HG03575 (cell line): ENCODE measurements around the gene AQP12B.
"Not testable (repeated sequence)": the region's sequence is repeated elsewhere in the genome, so short reads cannot be mapped to it uniquely, and the experiment has no call there.

Experiments used
- ATAC-seq: cut with Tn5 transposase; IDR thresholded peaks from one replicate; pipeline ENCODE4 v1.9.1; 2021; ENCODE audit not compliant: unreplicated experiment, insufficient number of reproducible peaks, low FRiP score; ENCODE audit errors: extremely low read depth

AQP12B gene

DNA sequence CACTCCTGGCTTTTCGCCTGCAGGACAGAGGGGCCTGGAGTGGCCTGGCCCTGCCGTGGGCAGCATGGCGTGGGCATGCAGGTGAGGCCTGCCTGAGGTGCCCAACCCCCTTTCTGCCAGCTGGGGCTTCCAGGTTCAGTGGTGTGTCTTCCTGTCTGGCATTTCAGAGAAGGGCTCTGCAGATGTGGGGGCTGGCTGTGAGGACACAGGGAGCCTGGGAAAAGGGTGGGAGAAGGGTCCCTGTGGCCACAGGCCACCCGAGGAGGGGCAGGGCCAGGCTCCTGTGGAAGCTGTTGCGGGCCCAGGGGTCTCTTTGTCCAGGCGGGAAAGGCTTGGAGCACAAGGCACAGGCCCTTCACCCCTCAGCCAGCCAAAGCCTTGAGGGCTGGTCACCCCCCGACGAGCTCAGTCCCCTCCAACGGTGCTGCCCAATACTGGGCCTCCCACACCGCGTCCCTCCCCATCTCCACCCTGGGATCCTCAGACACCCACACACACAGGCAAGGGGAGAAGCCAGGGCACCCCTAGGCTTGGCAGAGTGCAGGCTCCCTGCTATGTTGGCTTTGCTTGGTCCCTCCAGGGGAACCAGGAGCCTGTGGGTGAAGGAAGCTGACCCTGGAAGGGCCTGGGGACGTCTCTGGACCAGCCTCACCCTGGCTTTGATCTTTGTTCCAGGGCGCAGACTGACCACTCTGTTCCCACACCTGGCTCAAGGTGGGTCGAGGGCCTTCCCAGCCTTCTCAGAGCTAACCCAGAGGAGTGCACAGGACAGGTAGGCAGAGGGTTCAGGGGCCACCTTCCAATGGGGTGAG is 5.3 kb upstream of the AQP12B start:
- ATAC-seq: no peak

DNA sequence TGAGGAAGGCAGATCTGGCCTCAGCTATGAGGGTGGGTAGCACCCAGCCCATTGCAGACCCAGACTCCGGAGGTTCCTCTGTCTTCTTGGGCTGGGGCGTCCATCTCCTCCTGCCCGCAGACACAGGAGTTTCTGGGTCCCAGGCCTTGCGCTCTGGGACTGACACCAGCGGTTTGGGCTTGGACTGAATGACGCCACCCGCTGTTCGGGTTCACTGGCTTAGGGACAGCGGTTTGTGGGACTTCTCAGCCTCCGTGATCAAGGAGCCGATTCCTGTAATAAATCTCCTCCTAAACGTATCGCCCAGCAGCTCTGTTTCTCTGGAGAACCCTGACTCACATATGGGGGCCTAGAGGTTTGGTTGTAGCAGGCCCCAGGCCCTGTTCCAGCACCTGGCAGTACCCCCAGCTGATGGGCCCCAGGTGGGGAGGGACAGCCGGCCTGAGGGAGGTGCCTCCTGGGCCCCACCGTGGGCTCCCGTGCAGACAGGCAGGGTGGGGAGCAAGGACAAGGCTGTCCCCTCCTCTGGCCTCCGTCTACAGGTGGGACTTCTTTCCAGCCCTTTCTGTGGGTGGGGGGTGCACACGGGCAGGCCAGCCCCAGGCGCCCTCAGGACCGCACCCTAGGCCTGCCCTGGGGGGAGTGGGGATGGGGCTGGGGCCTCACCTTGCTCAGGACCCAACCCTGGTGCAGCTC is 4.5 kb upstream of the AQP12B start:
- no peak for ATAC-seq

DNA sequence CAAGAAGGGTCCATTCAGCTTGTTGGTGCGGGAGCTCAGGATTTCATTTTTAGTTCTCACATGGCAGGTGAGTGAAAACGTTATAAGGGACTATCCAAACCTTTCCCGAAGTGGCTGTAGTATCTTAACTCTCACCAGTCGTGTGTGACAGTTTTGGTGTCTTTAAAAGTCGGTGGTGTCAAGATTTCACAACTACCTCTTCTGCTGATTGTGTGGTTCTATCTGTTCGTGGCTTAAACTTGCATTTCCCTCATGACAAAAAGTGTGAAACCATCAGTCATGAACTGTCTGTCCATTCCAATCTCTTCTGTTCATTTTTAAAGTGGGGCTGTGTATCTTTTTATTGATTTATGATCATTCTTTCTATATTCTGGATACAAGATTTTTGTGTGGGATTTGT is 3.8 kb upstream of the AQP12B start:
- ATAC-seq: no peak

DNA sequence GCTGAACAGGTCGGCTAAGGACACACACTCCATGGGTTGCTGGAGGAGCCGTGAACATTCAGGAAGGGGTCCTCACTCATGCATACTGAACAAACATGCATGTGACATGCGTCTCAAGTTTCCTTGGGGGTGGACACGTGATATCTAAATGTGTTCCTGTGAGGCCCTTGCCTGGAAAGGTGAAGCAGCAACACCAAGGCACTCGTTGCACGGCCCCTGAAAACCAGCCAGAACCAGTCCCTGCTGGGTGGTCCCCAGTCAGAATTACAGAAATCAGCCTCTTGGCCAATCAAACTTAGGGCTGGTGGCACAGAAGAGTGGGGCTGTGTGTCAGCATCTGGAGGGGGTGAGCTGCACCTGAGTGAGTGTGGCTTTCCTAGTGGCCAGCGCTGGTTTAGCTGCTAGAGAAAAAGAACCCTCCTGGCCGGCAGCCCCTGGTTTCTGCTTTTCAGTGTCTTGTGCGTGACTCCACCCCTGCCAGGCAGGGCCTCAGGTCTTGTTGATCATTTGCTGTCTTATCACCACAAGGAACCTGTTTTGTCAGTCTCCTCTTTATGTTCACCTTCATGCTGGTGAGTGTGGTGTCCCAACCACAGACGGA is 3.2 kb upstream of the AQP12B start:
- ATAC-seq: no peak

DNA sequence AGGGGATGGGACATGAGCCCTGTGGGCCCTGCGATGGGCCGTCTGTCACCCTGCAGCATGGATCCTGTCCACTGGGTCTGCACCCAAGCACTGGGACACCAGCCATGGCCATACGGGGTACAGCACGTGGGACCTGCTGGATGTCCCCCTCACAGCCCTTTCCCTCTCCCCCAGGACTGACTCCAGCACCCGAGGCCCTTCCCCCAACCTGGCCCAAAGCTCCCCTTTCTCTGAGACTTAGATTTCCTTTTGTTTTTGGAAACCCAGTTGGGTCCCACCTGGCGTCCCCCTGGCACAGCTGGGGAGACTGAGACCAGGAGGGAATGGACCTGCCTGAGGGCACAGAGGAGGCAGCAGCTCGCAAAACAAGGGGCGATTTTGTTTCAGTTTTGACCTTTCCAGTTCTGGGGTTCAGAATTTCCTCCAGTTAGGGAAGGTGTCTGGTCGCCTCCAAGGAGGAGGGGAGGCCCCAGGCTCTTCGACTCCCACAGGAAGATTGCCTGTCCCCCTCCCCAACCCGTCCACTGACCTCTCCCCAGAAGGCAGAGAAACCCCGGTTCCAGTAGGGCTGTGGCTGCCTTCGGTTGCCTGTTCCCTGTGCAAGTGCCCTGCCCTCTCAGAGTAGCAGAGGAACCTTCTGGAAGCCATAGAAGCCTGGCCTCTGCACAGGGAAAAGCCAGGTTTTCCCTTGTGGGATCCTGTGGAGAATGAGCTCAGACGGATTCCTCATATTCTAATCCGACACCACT is 1.5 kb upstream of the AQP12B start:
- not testable (repeated sequence) for ATAC-seq

DNA sequence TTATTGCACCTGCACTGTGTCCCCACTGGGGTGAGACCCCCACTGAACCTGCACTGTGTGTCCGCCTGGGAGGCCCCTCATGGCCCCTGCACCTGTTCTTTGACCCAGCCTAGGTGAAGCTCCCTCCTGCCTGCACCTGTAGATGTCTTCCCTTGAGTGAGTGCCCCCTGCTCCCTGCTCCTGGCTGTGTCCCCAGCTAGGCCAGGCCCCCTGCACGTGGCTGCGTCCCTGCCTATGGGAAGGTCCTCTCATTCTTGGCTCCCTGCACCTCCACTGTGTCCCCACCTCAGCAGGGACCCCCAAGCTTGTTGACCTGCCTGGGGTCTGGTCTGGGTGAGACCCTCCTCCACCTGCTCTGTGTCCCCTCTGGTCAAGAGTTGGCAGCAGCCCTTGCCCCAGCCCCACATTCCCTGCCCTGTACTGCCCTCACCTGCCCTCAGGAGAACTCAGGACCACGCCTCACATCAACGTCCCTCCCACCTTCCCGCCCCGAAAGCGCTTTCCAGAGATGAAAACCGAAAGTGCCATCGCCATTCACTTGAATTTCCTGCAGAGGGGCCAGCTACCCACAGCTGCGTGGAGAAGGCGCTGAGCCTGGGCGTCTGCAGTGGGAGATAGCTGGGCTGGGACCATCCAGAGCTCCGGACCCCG is 769 bp upstream of the AQP12B start:
- not testable (repeated sequence) for ATAC-seq

DNA sequence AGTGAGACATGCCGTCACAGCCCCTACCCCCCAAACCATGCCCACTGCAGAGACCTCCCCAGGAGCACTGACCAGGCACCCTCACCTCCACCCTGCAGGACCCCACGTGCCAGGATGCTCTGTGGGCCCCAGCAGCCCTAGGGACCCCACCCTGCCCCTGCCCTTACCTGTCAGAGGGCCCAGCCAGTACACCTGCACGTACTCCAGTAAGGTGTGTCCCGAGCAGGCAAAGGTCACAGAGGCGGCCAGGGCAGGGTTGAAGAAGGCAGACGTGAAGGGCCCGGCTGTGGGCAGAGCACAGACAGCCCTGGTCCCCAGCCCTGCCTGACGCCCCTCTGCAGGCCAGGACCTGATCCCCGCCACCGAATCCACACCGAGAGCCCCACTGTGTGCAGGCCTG is 2.5 kb downstream of the AQP12B start:
- not testable (repeated sequence) for ATAC-seq

DNA sequence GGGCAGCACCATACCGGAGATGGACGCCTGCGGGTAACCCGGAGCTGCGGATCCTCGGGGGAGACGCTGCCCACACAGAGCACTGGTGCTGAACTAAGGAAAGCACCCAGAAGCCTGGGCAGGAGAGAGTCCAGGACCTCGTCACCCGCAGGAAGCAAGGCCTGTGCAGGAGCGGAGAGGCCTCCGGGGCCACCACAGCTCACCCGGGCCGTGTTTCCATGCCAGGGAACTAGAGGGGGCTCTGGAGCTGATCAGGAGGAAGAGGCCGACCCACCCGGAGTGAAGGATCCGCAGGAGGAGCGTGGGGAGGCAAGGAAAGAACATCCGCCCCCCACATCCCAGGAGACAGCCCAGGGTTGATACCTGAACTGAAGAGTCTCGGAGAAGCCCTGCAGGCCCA is 3.8 kb downstream of the AQP12B start:
- not testable (repeated sequence) for ATAC-seq

DNA sequence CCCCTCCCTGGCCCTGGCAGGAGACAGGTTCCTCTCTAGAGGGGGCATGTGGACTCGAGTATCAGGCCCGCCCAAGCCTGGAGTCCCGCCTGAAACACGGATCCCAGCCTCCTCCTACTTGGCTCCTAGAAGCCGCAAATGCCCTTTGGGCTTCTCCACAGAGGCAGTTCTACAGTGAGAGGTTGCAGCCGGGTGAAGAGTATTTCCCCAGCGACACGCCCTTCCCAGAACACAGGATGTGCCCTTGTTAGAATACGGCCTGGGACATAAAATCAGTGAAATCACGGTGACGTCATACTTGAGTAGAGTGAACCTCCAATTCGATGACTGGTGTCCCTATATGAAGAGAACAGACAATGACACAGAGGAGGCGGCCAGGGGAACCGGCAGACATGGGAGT is 4.6 kb downstream of the AQP12B start:
- ATAC-seq: not testable (repeated sequence)

DNA sequence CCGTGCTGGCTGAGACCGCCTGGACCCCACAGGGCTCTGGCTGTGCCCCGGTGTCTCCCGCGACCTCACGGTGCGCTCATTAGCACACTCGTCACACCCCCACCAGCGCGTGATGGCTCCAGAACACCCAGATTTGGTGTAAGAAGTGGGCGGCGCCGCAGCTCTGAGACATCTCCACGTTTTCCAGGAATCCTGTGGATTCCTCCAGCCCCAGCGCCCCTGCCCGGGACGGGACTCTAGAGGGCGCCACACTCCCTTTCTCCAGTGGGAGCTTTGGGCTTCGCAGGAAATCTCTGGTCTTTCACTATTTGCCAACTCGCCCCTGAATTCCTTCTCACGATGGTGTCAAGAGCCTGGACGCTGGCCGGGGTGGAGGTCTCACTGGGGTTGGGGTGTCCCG is 7.3 kb downstream of the AQP12B start:
- not testable (repeated sequence) for ATAC-seq

DNA sequence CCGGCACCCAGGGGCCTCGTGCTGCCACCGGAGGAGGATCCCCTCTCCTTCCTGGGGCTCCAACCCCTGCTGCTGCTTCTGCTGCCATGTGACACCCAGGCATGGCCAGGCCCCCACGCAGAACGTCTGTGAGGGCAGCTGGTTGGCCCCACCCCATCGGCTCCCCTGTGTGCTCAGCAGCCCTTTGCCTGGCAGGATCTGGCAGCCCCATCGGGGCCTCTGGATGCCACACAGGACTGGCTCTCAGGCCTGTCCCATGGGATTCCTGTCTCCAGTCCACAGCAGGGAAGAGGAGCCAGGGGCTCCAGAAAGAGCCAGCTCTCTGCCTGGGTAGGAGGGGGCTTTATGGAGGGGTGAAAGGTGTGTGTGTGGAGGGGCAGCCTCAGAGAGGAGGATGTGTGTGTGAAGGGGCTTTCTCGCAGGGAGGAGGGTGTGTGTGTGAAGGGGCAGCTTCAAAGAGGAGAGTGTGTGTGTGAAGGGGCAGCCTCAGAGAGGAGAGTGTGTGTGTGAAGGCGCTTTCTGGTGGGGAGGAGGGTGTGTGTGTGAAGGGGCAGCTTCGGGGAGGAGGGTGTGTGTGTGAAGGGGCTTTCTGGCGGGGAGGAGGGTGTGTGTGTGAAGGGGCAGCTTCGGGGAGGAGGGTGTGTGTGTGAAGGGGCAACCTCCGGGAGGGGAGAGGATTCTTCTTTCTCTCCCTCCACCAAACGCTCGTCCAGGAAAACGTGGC is 8.1 kb downstream of the AQP12B start:
- ATAC-seq: not testable (repeated sequence)

DNA sequence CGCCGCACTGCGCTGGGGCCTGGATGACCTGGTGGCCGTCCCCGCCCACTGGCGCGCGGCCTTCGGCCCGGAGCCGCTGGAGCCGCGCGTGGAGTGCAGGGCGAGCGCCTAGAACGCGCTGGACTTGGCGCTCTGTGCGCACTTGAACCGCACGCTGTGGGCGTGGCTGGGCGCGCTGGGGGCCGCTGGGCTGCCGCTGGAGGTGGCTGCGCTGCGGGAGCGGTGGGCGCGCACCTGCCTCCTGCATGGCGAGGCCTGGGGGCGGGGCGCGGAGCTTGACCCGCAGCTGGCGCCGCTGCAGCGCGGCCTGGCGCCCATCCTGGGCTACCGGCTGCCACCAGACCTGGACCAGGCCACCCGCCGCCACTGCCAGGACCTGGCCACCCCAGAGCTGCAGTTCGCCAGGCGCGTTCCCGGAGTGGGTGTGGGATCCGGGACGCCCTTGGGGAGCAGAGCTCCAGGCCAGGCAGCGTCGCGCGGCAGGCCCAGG is 9.9 kb downstream of the AQP12B start:
- no peak for ATAC-seq

DNA sequence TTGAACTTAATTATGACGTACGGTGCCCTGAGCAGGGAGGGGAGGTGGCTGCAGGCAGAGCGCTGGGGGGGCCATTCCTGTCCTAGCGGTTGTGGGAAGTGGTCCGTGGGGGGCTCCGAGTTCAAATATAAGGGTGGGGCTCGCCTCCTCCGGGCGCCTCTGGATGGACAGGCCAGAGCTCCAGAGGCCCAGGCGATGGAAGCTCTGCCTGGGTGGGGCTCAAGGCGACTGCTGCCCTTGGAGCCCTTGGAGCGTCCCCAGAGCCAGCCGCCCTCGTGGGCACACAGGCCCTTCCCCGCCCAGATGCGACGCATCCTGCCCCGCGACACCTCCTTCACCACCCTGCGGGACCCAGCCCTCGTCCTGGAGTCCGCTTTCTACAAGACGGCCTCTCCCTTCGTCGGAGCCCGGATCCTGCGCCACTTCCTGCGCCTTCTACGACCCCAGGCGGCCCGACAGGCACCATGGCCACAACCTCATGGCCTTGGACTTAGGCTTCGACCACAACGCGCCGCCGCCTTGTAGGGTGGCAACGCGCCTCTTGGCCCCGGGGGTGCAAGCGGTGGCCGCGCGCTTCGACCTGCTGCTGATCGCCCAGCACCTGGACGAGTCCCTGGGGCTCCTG is 10.5 kb downstream of the AQP12B start:
- no peak for ATAC-seq

DNA sequence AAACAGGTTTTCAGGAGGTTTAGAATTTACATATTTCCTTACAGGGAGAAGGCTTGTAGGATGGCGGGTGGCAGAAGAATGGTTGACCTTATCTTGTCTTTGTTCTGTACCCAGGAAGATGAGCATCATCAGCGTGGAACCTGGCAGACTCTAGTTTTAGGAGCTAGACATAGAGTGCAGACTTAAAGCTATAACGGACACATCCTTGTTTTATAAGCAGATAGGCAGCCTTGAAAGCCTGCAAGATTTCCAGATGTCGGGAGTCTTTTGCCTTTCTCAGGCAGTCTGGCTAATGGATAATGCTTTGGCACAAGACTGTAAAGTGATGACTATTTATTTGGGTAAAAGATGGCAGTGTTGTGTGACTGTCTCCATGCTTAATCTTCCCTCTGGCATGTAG is 11.7 kb downstream of the AQP12B start:
- no peak for ATAC-seq

DNA sequence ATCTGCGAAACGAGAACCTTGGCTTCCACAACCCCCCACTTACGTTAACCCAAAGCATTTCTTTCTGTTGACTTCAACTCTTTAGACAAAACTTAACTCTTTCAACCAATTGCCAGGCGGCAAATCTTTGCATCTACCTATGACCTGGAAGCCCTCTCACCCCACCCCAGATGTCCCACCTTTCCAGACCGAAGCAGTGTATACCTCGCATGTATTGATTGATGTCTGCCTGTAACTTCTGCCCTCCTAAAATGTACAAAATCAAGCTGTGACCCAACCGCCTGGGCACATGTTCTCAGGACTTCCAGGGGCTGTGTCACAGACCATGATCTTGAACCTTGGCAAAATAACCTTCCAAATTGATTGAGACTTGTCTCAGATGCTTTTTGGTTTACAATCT is 12.3 kb downstream of the AQP12B start:
- no peak for ATAC-seq

DNA sequence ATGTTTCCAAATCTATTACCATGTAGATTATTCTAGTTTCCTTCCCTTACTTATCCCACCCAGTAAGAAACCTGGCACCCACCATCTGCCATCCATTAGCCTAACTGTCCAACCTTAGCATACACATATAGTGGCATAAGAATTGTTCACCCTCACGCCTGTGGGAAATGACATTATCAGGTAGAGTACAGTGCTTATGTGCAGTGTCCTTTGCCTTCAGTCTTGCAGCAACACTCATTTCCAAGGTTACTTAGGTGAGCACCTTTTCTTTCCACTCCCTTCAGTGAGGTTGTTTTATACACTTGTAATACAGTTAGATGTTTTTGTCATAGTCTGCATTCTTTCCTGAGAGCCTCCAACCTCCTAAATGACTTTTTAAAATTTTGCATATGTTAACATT is 18.1 kb downstream of the AQP12B start:
- no peak for ATAC-seq

DNA sequence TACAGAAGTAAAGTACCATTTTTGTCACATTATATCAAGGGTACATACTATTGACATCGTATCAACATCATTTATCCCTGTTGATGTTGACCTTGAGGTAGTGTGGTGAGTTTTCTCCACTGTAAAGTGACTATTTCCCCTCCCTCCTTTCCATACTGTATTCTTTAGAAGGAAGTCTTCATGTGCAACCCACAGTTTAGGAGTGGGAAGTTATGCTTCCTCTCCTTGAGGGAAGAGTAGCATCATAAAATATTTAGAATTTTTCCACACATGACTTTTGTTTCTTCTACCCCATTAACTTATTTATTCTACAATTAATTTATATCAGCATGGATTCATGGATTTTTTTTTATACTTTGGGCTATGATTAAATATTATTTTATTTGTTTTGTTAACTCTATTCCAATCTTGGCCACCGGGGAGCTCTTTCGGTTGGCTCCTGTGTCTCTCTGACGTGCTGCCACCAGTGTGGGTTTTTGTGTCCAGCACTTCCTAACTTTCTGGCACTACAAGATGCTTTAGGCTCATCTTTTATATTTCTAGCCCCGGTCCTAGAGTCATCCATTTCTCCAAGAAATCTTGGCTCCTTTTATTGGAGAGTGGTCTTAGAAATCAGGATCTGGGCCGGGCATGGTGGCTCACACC is 19.0 kb downstream of the AQP12B start:
- no peak for ATAC-seq
